GM10266 (cell line): ENCODE measurements around the gene RIPOR2.

ENCODE experiments used
- DNase-seq: peaks from one replicate; pipeline ENCODE4 v3.0.0; 2012; ENCODE audit errors: extremely low spot score
- TF ChIP-seq, protein P1 (sequence below): IDR thresholded peaks from 2 replicates; pipeline ENCODE4 v1.5.1; 2012; ENCODE audit warnings: mild to moderate bottlenecking, low read depth; ENCODE audit not compliant: control insufficient read depth, insufficient read depth; ENCODE audit errors: missing control alignments

RIPOR2 gene

DNA sequence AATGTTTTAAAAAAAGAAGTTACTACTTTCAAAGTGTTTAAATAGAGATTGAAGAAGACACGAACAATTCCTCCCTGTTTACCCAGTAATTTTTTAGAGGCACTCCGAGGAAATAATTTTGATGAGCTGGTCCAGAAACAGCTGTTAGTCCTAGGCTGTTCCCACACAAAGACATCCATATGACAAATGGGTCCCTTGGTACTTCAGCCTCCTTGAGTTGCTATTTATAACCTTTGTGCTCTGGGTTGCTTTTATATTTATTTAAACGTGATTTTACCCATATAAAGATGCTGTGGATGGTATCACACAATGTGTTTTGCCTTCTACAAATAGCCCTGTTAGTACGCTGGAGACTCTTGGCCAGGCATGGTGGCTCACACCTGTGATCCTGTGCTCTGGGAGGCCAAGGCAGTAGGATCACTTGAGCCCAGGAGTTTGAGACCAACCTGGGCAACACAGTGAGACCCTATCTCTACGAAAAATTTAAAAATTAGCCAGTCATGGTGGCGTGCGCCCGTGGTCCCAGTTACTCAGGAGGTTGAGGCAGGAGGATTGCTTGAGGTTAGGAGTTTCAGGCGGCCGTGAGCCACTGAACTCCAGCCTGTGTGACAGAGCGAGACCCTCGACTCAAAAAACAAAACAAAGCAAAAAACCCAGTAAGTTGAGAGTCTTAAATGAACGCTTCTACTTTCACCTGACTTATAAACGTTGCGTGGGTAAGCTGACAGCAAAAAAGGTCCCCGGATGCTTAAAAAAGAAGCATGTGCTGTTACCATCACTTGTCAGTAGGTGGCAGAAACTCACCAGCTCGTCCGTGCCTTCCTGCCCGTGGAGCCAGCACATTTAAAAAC, 80.1 kb downstream of the RIPOR2 start:
- TF ChIP-seq, protein P1, sequence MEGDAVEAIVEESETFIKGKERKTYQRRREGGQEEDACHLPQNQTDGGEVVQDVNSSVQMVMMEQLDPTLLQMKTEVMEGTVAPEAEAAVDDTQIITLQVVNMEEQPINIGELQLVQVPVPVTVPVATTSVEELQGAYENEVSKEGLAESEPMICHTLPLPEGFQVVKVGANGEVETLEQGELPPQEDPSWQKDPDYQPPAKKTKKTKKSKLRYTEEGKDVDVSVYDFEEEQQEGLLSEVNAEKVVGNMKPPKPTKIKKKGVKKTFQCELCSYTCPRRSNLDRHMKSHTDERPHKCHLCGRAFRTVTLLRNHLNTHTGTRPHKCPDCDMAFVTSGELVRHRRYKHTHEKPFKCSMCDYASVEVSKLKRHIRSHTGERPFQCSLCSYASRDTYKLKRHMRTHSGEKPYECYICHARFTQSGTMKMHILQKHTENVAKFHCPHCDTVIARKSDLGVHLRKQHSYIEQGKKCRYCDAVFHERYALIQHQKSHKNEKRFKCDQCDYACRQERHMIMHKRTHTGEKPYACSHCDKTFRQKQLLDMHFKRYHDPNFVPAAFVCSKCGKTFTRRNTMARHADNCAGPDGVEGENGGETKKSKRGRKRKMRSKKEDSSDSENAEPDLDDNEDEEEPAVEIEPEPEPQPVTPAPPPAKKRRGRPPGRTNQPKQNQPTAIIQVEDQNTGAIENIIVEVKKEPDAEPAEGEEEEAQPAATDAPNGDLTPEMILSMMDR = peak; percentile 81
- peak; percentile 75 for DNase-seq

DNA sequence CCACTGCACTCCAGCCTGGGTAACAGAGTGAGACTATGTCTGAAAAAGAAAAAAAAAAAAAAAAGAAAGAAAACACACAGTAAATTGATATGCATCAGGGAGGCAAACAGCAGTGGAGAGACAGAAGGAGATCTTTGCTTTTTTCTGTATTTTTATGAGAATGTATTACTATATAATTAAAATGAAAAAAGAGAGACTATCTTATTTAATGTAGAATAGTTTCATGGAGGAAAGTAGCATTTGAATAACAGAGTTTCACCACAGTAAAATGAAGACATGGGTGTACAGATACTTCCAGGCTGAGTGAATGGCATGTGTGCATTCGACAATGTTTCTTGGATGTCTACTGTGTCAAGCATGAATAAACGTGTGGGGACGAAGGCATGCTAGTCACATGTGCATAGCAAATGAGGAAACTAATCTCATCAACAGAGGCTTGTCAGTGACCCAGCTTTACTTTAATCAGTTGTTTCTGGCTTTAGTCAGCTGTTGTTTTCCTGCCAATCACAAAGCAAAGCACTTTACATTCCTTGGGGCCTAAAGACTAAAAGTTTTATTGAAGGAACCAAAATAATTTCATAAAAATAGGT, 81.6 kb downstream of the RIPOR2 start:
- DNase-seq = no peak
- TF ChIP-seq, protein P1 = no peak

DNA sequence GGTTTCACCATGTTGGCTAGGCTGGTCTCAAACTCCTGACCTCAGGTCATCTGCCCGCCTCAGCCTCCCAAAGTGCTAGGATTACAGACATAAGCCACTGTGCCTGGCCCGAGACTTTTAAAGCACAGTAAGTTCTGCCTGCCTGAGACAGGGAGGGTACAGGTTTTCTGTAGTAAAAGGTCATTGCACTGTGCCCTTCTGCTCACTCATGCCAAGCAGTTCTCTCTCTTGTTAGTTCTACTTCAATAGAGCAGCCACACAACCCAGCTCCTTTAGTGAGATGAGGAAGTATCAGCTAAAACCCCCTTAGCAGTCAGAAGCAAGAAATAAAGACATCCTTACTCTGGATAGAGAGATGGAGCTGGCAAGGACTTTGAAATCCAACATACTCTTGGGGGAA, 84.7 kb downstream of the RIPOR2 start:
- TF ChIP-seq, protein P1 = no peak
- DNase-seq = no peak

- no peak for DNase-seq
- TF ChIP-seq, protein P1 = no peak
Measured at GRCh38 chr6:24849713-24850112, 86.0 kb downstream of the RIPOR2 start.

GRCh38 chr6:24848461-24848860, 87.3 kb downstream of the RIPOR2 start:
- TF ChIP-seq, protein P1 = no peak
- DNase-seq = no peak

DNA sequence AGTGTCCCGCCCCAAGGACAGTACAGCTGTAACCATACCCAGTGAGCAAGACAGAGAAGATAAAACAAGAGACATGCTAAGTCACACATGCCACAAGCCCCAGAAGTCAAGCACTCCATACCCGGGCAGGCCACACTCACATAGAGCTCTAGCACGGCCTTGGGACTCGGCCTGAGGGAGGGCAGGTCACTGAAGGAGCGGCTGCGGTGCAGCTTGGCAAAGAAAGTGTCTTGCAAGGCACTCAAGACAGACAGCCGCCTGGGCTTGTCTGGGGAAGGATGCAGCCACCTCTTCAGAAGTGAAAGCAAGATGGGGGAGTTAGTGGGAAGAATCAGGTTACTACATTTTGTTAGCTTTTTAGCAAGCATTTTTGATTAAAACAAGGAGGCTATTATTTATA, 88.4 kb downstream of the RIPOR2 start:
- DNase-seq = no peak
- TF ChIP-seq, protein P1 = no peak

- TF ChIP-seq, protein P1 = no peak
- DNase-seq = no peak
Measured at GRCh38 chr6:24845578-24845977, 90.2 kb downstream of the RIPOR2 start.
